IMR-90 (cell line): Measurements from ENCODE around the gene HDX. TPM values are rescaled to one million over a fixed set of nuclear protein-coding genes. Genes with fewer than 3 reads are reported as not detected.

ENCODE experiments used
- ATAC-seq: fragments of 200-7000 bp; cut with Tn5 transposase; 2 replicates; pipeline ENCODE4 v1.9.1; 2020; ENCODE audit warnings: low read depth, mild to moderate bottlenecking, moderate library complexity
- BruUV-seq: library from RNA; stranded (reverse); fragments of 400-500 nt; replicated peaks from 2 replicates; lab custom pipeline; 2021; lab: Mats Ljungman, UMichigan
- CTCF ChIA-PET: fragments of 300-600 bp; formaldehyde crosslinking; extraction: SDS; loops from one replicate; lab custom pipeline; 2021; ENCODE audit warnings: antibody characterized with exemption; lab: Yijun Ruan, JAX
- POLR2A ChIA-PET: fragments of 300-600 bp; sonication (Branson Sonifier 250); formaldehyde crosslinking; loops from one replicate; lab custom pipeline; 2022; ENCODE audit warnings: antibody characterized with exemption; ENCODE audit not compliant: unreplicated experiment; lab: Charles Lee
- DNase-seq: peaks from one replicate; pipeline ENCODE4 v3.0.0; 2013
- H2AFZ ChIP-seq: replicated peaks from 2 replicates; pipeline ENCODE3; 2013; ENCODE audit warnings: low read length, mild to moderate bottlenecking; ENCODE audit not compliant: poor library complexity
- H2AK5ac ChIP-seq: 2 replicates; pipeline ENCODE4 v1.6.1; 2013; ENCODE audit warnings: low read depth, low read length, inconsistent platforms
- H2AK9ac ChIP-seq: replicated peaks from 2 replicates; pipeline ENCODE3; 2013; ENCODE audit warnings: mild to moderate bottlenecking, low read depth, low read length, moderate library complexity; ENCODE audit not compliant: poor library complexity
- H2BK120ac ChIP-seq: 2 replicates; pipeline ENCODE4 v1.6.1; 2013; ENCODE audit warnings: low read depth, low read length, inconsistent platforms
- H2BK15ac ChIP-seq: 3 replicates; pipeline ENCODE4 v1.6.1; 2013; ENCODE audit warnings: low read depth, low read length, inconsistent platforms
- H2BK20ac ChIP-seq: 2 replicates; pipeline ENCODE4 v1.6.1; 2013; ENCODE audit warnings: low read depth, mild to moderate bottlenecking, inconsistent platforms, low read length, moderate library complexity
- H2BK5ac ChIP-seq: 2 replicates; pipeline ENCODE4 v1.6.1; 2013; ENCODE audit warnings: mild to moderate bottlenecking, low read depth, low read length, inconsistent platforms; ENCODE audit not compliant: poor library complexity, severe bottlenecking
- H3K14ac ChIP-seq: replicated peaks from 2 replicates; pipeline ENCODE4 v1.6.1; 2013; ENCODE audit warnings: low read depth, low read length, inconsistent platforms
- H3K18ac ChIP-seq: 2 replicates; pipeline ENCODE4 v1.6.1; 2013; ENCODE audit warnings: low read depth, low read length, control low read depth
- H3K23ac ChIP-seq: 2 replicates; pipeline ENCODE4 v1.6.1; 2013; ENCODE audit warnings: low read depth, low read length, inconsistent platforms
- H3K27ac ChIP-seq: 2 replicates; pipeline ENCODE4 v1.5.1; 2013; ENCODE audit warnings: mild to moderate bottlenecking, control low read depth, low read length; ENCODE audit not compliant: insufficient read depth
- H3K27me3 ChIP-seq: 2 replicates; pipeline ENCODE4 v1.6.1; 2013; ENCODE audit warnings: low read length; ENCODE audit not compliant: control insufficient read depth, insufficient read depth
- H3K36me3 ChIP-seq: 2 replicates; pipeline ENCODE4 v1.6.1; 2013; ENCODE audit warnings: low read length, mixed read lengths; ENCODE audit not compliant: control insufficient read depth, insufficient read depth
- H3K4ac ChIP-seq: 2 replicates; pipeline ENCODE4 v1.6.1; 2013; ENCODE audit warnings: low read depth, low read length, inconsistent platforms
- H3K4me1 ChIP-seq: 2 replicates; pipeline ENCODE4 v1.6.1; 2013; ENCODE audit warnings: low read length, mixed read lengths; ENCODE audit not compliant: control insufficient read depth, insufficient read depth
- H3K4me2 ChIP-seq: 2 replicates; pipeline ENCODE4 v1.6.1; 2013; ENCODE audit warnings: low read depth, mild to moderate bottlenecking, control low read depth, low read length, moderate library complexity
- H3K4me3 ChIP-seq: 2 replicates; pipeline ENCODE4 v1.5.1; 2013; ENCODE audit warnings: low read depth, mild to moderate bottlenecking, control low read depth, low read length, moderate library complexity; ENCODE audit not compliant: insufficient read depth
- H3K56ac ChIP-seq: 2 replicates; pipeline ENCODE4 v1.6.1; 2013; ENCODE audit warnings: low read length, inconsistent platforms; ENCODE audit not compliant: insufficient read depth; ENCODE audit errors: extremely low read depth
- H3K79me1 ChIP-seq, 2 experiments: 2 replicates each; pipeline ENCODE4 v1.6.1; 2013; ENCODE audit warnings: low read length in 2 of 2, inconsistent platforms in 1 of 2, low read depth in 1 of 2
- H3K9ac ChIP-seq: 2 replicates; pipeline ENCODE4 v1.6.1; 2013; ENCODE audit warnings: low read depth, low read length, control low read depth
- H3K9me1 ChIP-seq: 2 replicates; pipeline ENCODE4 v1.6.1; 2013; ENCODE audit warnings: low read length, inconsistent platforms; ENCODE audit not compliant: insufficient read depth
- H3K9me3 ChIP-seq: 2 replicates; pipeline ENCODE4 v1.6.1; 2013; ENCODE audit warnings: low read length; ENCODE audit not compliant: control insufficient read depth, insufficient read depth
- H4K20me1 ChIP-seq: 2 replicates; pipeline ENCODE4 v1.6.1; 2013; ENCODE audit warnings: low read length, inconsistent platforms; ENCODE audit not compliant: insufficient read depth
- H4K5ac ChIP-seq: 2 replicates; pipeline ENCODE4 v1.6.1; 2013; ENCODE audit warnings: mild to moderate bottlenecking, low read depth, low read length, control low read depth
- H4K8ac ChIP-seq, 2 experiments: 2 replicates each; pipeline ENCODE4 v1.6.1; 2013; ENCODE audit warnings: low read depth in 2 of 2, low read length in 2 of 2, control low read depth in 1 of 2, inconsistent platforms in 1 of 2
- H4K91ac ChIP-seq: 2 replicates; pipeline ENCODE4 v1.6.1; 2013; ENCODE audit warnings: low read depth, low read length, inconsistent platforms; ENCODE audit not compliant: insufficient read depth
- BHLHE40 ChIP-seq: fragments of 150-350 bp; IDR thresholded peaks from 2 replicates; pipeline ENCODE4 v1.6.1; 2016; ENCODE audit warnings: mild to moderate bottlenecking, low read depth, low read length
- CEBPB ChIP-seq: IDR thresholded peaks from 2 replicates; pipeline ENCODE4 v1.6.1; 2012; ENCODE audit warnings: low read depth, low read length, improper control_type of control experiment
- CHD1 ChIP-seq: IDR thresholded peaks from 2 replicates; pipeline ENCODE4 v1.6.1; 2012; ENCODE audit warnings: low read depth, low read length, improper control_type of control experiment
- FOS ChIP-seq: fragments of 150-350 bp; IDR thresholded peaks from 2 replicates; pipeline ENCODE4 v1.6.1; 2016; ENCODE audit warnings: low read depth, low read length
- MAFK ChIP-seq: IDR thresholded peaks from 2 replicates; pipeline ENCODE4 v1.6.1; 2012; ENCODE audit warnings: low read depth, low read length, improper control_type of control experiment
- MAZ ChIP-seq: IDR thresholded peaks from 2 replicates; pipeline ENCODE4 v1.6.1; 2012; ENCODE audit warnings: low read depth, mild to moderate bottlenecking, low read length, improper control_type of control experiment, moderate library complexity, borderline replicate concordance
- MXI1 ChIP-seq: IDR thresholded peaks from 2 replicates; pipeline ENCODE4 v1.6.1; 2012; ENCODE audit warnings: low read depth, mild to moderate bottlenecking, low read length, moderate library complexity, borderline replicate concordance
- NFE2L2 ChIP-seq: fragments of 150-350 bp; IDR thresholded peaks from 2 replicates; pipeline ENCODE4 v1.6.1; 2016; ENCODE audit warnings: low read depth, mild to moderate bottlenecking, low read length
- POLR2A ChIP-seq: IDR thresholded peaks from 2 replicates; pipeline ENCODE4 v1.6.1; 2012; ENCODE audit warnings: mild to moderate bottlenecking, low read depth, low read length
- RCOR1 ChIP-seq: IDR thresholded peaks from 2 replicates; pipeline ENCODE4 v1.6.1; 2012; ENCODE audit warnings: mild to moderate bottlenecking, low read length, improper control_type of control experiment; ENCODE audit not compliant: insufficient replicate concordance
- RFX5 ChIP-seq: IDR thresholded peaks from 2 replicates; pipeline ENCODE4 v1.8.0; 2012; ENCODE audit warnings: low read depth, mild to moderate bottlenecking, low read length, moderate library complexity
- SMC3 ChIP-seq: fragments of 150-350 bp; IDR thresholded peaks from 2 replicates; pipeline ENCODE4 v1.6.1; 2016; ENCODE audit warnings: low read depth, mild to moderate bottlenecking, antibody characterized with exemption, low read length, moderate library complexity
- dilution Hi-C: fragments of 300-500 bp; cut with HindIII; formaldehyde crosslinking; loops from one replicate; pipeline ENCODE4 v1.14.3; 2018; ENCODE audit warnings: low sequenced_read_pairs; ENCODE audit not compliant: unreplicated experiment
- in situ Hi-C: fragments of 300-500 bp; cut with MboI; formaldehyde crosslinking; loops from 3 replicates; pipeline ENCODE4 v1.14.3; 2019; ENCODE audit warnings: low sequenced_read_pairs, inconsistent platforms, mixed read lengths
- intact Hi-C: fragments of 100-400 bp; cut with micrococcal nuclease; formaldehyde crosslinking; loops from 2 replicates; pipeline ENCODE4 v1.10.0; 2022
- polyA plus RNA-seq, 3 experiments: library from polyadenylated mRNA; depleted of rRNA; stranded (reverse); fragments of >200 nt; gene quantifications; 2 replicates each; pipeline ENCODE4 v1.2.3, GENCODE V29; 2012; ENCODE audit warnings: low replicate concordance in 1 of 3
- total RNA-seq: library from RNA; depleted of rRNA; stranded (reverse); fragments of >200 nt; gene quantifications from 2 replicates; pipeline ENCODE4 v1.2.3, GENCODE V29; 2012
- TF ChIP-seq, protein P1 (sequence below): conservative IDR thresholded peaks from 2 replicates; pipeline ENCODE4 v1.5.1; 2012; ENCODE audit warnings: mild to moderate bottlenecking, low read depth, low read length, improper control_type of control experiment
- TF ChIP-seq, protein P2 (sequence below): fragments of 150-350 bp; IDR thresholded peaks from 2 replicates; pipeline ENCODE4 v1.6.1; 2016; ENCODE audit warnings: low read depth, mild to moderate bottlenecking, low read length, moderate library complexity, borderline replicate concordance
- TF ChIP-seq, protein P3 (sequence below): fragments of 150-350 bp; IDR thresholded peaks from 2 replicates; pipeline ENCODE4 v1.6.1; 2017; ENCODE audit warnings: mild to moderate bottlenecking, antibody characterized with exemption, low read length, low read depth

Gene HDX
- total and polyA plus RNA-seq, 2 of the 4 experiments (the other 2 are of a cell fraction): 1.8 to 11.8 TPM

DNA sequence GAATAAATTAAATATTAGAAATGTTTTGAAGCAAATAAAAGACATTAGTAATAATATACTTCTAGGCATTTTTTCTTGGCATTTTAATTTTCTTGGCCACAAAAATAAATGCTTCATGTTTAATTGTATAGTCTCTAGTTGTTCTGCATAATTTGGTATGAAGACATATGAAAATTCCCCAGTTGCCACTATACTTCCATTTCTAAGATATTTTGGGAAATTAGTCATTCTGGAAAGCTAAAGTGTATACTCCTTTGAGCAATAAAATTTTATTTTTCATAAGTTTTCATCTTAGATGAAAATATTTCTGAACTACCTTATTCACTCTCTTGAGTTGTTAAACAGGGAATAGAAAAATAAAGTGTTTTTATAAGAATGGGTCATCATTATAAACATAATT, 13.8 kb downstream of the HDX start:
- no peak overlapping the region for H2BK120ac ChIP-seq
- dilution Hi-C loops: no loop called here
- no peak overlapping the region for H3K9ac ChIP-seq
- H3K4me3 ChIP-seq: no peak overlapping the region
- no peak for DNase-seq
- POLR2A ChIA-PET: no interaction called here
- H3K4me2 ChIP-seq: no peak overlapping the region
- H3K27ac ChIP-seq: no peak overlapping the region
- no peak overlapping the region for H3K4ac ChIP-seq
- in situ Hi-C loops: no loop called here
- H2BK20ac ChIP-seq: no peak overlapping the region
- H4K8ac ChIP-seq: no peak overlapping the region
- H3K9me1 ChIP-seq: no peaks in the 10 kb centered on the region
- no peak overlapping the region for H3K14ac ChIP-seq
- no peaks in the 10 kb centered on the region; the same call in 1 of the 2 replicates for H3K36me3 ChIP-seq
- H3K4me1 ChIP-seq: no peaks in the 10 kb centered on the region
- H3K9me3 ChIP-seq: no peaks in the 10 kb centered on the region
- no peak overlapping the region for H2AFZ ChIP-seq
- no peaks in the 10 kb centered on the region for H4K20me1 ChIP-seq
- CTCF ChIA-PET: no interaction called here
- ATAC-seq: no peak
- no peak overlapping the region for H3K56ac ChIP-seq
- H4K5ac ChIP-seq: no peak overlapping the region
- no TSS peak for BruUV-seq
- TF ChIP-seq, protein P1, sequence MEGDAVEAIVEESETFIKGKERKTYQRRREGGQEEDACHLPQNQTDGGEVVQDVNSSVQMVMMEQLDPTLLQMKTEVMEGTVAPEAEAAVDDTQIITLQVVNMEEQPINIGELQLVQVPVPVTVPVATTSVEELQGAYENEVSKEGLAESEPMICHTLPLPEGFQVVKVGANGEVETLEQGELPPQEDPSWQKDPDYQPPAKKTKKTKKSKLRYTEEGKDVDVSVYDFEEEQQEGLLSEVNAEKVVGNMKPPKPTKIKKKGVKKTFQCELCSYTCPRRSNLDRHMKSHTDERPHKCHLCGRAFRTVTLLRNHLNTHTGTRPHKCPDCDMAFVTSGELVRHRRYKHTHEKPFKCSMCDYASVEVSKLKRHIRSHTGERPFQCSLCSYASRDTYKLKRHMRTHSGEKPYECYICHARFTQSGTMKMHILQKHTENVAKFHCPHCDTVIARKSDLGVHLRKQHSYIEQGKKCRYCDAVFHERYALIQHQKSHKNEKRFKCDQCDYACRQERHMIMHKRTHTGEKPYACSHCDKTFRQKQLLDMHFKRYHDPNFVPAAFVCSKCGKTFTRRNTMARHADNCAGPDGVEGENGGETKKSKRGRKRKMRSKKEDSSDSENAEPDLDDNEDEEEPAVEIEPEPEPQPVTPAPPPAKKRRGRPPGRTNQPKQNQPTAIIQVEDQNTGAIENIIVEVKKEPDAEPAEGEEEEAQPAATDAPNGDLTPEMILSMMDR: no peak
- TF ChIP-seq, protein P2, sequence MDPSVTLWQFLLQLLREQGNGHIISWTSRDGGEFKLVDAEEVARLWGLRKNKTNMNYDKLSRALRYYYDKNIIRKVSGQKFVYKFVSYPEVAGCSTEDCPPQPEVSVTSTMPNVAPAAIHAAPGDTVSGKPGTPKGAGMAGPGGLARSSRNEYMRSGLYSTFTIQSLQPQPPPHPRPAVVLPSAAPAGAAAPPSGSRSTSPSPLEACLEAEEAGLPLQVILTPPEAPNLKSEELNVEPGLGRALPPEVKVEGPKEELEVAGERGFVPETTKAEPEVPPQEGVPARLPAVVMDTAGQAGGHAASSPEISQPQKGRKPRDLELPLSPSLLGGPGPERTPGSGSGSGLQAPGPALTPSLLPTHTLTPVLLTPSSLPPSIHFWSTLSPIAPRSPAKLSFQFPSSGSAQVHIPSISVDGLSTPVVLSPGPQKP: no peak
- TF ChIP-seq BHLHE40: no peak
- no peak for TF ChIP-seq MXI1
- no peak for TF ChIP-seq NFE2L2
- no peak for TF ChIP-seq POLR2A
- no peak for TF ChIP-seq CEBPB
- TF ChIP-seq RCOR1: no peak
- TF ChIP-seq FOS: no peak
- TF ChIP-seq, protein P3, sequence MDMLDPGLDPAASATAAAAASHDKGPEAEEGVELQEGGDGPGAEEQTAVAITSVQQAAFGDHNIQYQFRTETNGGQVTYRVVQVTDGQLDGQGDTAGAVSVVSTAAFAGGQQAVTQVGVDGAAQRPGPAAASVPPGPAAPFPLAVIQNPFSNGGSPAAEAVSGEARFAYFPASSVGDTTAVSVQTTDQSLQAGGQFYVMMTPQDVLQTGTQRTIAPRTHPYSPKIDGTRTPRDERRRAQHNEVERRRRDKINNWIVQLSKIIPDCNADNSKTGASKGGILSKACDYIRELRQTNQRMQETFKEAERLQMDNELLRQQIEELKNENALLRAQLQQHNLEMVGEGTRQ: no peak
- TF ChIP-seq MAFK: no peak
- TF ChIP-seq SMC3: no peak
- no peak for TF ChIP-seq RFX5
- TF ChIP-seq CHD1: no peak
- TF ChIP-seq MAZ: no peak
- no peak overlapping the region for H2AK9ac ChIP-seq
- intact Hi-C loops: no loop called here
- H2BK5ac ChIP-seq: no peak overlapping the region
- H3K27me3 ChIP-seq: no peaks in the 10 kb centered on the region
- H2AK5ac ChIP-seq: no peak overlapping the region
- no peak overlapping the region for H3K23ac ChIP-seq
- H4K91ac ChIP-seq: no peak overlapping the region
- H3K18ac ChIP-seq: no peak overlapping the region
- H2BK15ac ChIP-seq: no peak overlapping the region
- H3K79me1 ChIP-seq: no peaks in the 10 kb centered on the region
